HepG2 (cell line): ENCODE data around the gene PRICKLE2.

Source experiments
- CEBPB ChIP-seq: IDR thresholded peaks from 2 replicates; pipeline ENCODE4 v1.6.1; 2011; ENCODE audit warnings: low read depth, low read length, improper control_type of control experiment, borderline replicate concordance
- CTCF ChIP-seq: sonication (generic); formaldehyde crosslinking; IDR thresholded peaks from 2 replicates; pipeline ENCODE4 v1.5.0; 2020; ENCODE audit warnings: mild to moderate bottlenecking, missing genetic modification reagents, moderate library complexity
- FOSL1 ChIP-seq: sonication (generic); formaldehyde crosslinking; IDR thresholded peaks from 2 replicates; pipeline ENCODE4 v1.9.0; 2021; ENCODE audit warnings: missing genetic modification reagents, borderline replicate concordance
- HOXA7 ChIP-seq: sonication (generic); formaldehyde crosslinking; IDR thresholded peaks from 2 replicates; pipeline ENCODE4 v1.8.1; 2022; ENCODE audit warnings: mild to moderate bottlenecking, missing genetic modification reagents, moderate library complexity
- PCBP1 ChIP-seq: fragments of 200-400 bp; formaldehyde crosslinking; IDR thresholded peaks from 2 replicates; pipeline ENCODE4 v1.6.1; 2017; ENCODE audit warnings: mild to moderate bottlenecking, low read depth, low read length, borderline replicate concordance
- STAT5B ChIP-seq: sonication (generic); formaldehyde crosslinking; IDR thresholded peaks from 2 replicates; pipeline ENCODE4 v1.4.0; 2020; ENCODE audit warnings: missing genetic modification reagents
- TGIF2 ChIP-seq: IDR thresholded peaks from 2 replicates; pipeline ENCODE4 v1.6.1; 2016; ENCODE audit warnings: control low read depth, missing compliant biosample characterization
- U2AF1 ChIP-seq: fragments of 200-400 bp; formaldehyde crosslinking; optimal IDR thresholded peaks from 2 replicates; pipeline ENCODE3; 2017; ENCODE audit warnings: mild to moderate bottlenecking, low read depth, low read length
- ZBTB8A ChIP-seq: sonication (generic); formaldehyde crosslinking; IDR thresholded peaks from 2 replicates; pipeline ENCODE4 v1.4.0; 2020; ENCODE audit warnings: mild to moderate bottlenecking, low read depth, missing genetic modification reagents, borderline replicate concordance
- ZKSCAN5 ChIP-seq: sonication (generic); formaldehyde crosslinking; IDR thresholded peaks from 2 replicates; pipeline ENCODE4 v1.5.1; 2020; ENCODE audit warnings: mild to moderate bottlenecking, missing genetic modification reagents
- ZNF230 ChIP-seq: sonication (generic); formaldehyde crosslinking; IDR thresholded peaks from 2 replicates; pipeline ENCODE4 v1.4.0; 2020; ENCODE audit warnings: mild to moderate bottlenecking, missing genetic modification reagents
- ZNF292 ChIP-seq: sonication (generic); formaldehyde crosslinking; IDR thresholded peaks from 2 replicates; pipeline ENCODE4 v1.8.1; 2022; ENCODE audit warnings: mild to moderate bottlenecking, low read depth, missing genetic modification reagents, borderline replicate concordance
- ZNF530 ChIP-seq: sonication (generic); formaldehyde crosslinking; IDR thresholded peaks from 2 replicates; pipeline ENCODE4 v1.5.0; 2020; ENCODE audit warnings: low read depth, mild to moderate bottlenecking, missing genetic modification reagents

- TF ChIP-seq CEBPB (no peak), ZKSCAN5 (CRISPR knock-in tag) (no peak), FOSL1 (no peak), STAT5B (CRISPR knock-in tag) (no peak), ZNF230 (CRISPR knock-in tag) (no peak), TGIF2 (CRISPR knock-in tag) (no peak), ZBTB8A (no peak), CTCF (CRISPR knock-in tag) (no peak), PCBP1 (no peak), ZNF530 (CRISPR knock-in tag) (no peak), HOXA7 (CRISPR knock-in tag) (no peak), U2AF1 (no peak), ZNF292 (CRISPR knock-in tag) (no peak)
Observed at GRCh38 chr3:64063983-64064438, 161.3 kb downstream of the PRICKLE2 start.
